Vagina (tissue), 2 donors: ENCODE results near the gene EHHADH. TPM values are rescaled to one million over a fixed set of nuclear protein-coding genes. Genes with fewer than 3 reads are reported as not detected.

ENCODE experiments used
- DNase-seq, 2 donors: peaks; one replicate each; pipeline ENCODE4 v3.0.0-alpha.2; 2017; ENCODE audit errors: extremely low spot score in 2 of 2
- H3K27ac ChIP-seq: fragments of 200-600 bp; sonication (generic); one replicate; pipeline ENCODE4 v1.5.1; 2019
- H3K27me3 ChIP-seq: fragments of 200-600 bp; sonication (generic); one replicate; pipeline ENCODE4 v1.5.1; 2019
- H3K36me3 ChIP-seq, 2 donors: fragments of 200-600 bp; sonication (generic); one replicate each; pipeline ENCODE4 v1.5.1; 2017 to 2019
- H3K4me1 ChIP-seq: fragments of 200-600 bp; sonication (generic); one replicate; pipeline ENCODE4 v1.5.1; 2019
- H3K4me3 ChIP-seq, 2 donors: fragments of 200-600 bp; sonication (generic); 1 replicate in 1 of 2; 2 replicates in 1 of 2; pipeline ENCODE4 v1.5.1; 2016 to 2019
- H3K9me3 ChIP-seq: fragments of 200-600 bp; sonication (generic); one replicate; pipeline ENCODE4 v1.5.1; 2019
- POLR2A ChIP-seq, 2 donors: fragments of 450-650 bp; IDR thresholded peaks; one replicate each; pipeline ENCODE4 v1.6.1; 2017; ENCODE audit warnings: antibody characterized with exemption in 2 of 2, mild to moderate bottlenecking in 2 of 2, moderate library complexity in 2 of 2
- POLR2AphosphoS5 ChIP-seq, 2 donors: sonication (generic); formaldehyde crosslinking; IDR thresholded peaks; one replicate each; pipeline ENCODE4 v1.9.0; 2017; ENCODE audit warnings: antibody characterized with exemption in 2 of 2, mild to moderate bottlenecking in 2 of 2, low read depth in 1 of 2; ENCODE audit not compliant: insufficient read depth in 1 of 2
- intact Hi-C: fragments of 100-400 bp; cut with DNase I; formaldehyde crosslinking; loops from one replicate; pipeline ENCODE4 v1.15.1; 2023
- total RNA-seq: library from RNA; depleted of rRNA; stranded (reverse); fragments of >200 nt; gene quantifications from one replicate; pipeline ENCODE4 v1.2.3, GENCODE V29; 2016
- TF ChIP-seq, protein P1 (sequence below), 3 experiments: fragments of 450-650 bp in 2 of 3; fragments of 200-600 bp in 1 of 3; sonication (generic) in 1 of 3; IDR thresholded peaks; one replicate each; pipeline ENCODE4 v1.5.1; 2017 to 2019; ENCODE audit warnings: antibody characterized with exemption in 3 of 3, mild to moderate bottlenecking in 2 of 3, moderate library complexity in 2 of 3

Gene EHHADH
- total RNA-seq, 1 donor from 2014 or later = 8.1 TPM

DNA sequence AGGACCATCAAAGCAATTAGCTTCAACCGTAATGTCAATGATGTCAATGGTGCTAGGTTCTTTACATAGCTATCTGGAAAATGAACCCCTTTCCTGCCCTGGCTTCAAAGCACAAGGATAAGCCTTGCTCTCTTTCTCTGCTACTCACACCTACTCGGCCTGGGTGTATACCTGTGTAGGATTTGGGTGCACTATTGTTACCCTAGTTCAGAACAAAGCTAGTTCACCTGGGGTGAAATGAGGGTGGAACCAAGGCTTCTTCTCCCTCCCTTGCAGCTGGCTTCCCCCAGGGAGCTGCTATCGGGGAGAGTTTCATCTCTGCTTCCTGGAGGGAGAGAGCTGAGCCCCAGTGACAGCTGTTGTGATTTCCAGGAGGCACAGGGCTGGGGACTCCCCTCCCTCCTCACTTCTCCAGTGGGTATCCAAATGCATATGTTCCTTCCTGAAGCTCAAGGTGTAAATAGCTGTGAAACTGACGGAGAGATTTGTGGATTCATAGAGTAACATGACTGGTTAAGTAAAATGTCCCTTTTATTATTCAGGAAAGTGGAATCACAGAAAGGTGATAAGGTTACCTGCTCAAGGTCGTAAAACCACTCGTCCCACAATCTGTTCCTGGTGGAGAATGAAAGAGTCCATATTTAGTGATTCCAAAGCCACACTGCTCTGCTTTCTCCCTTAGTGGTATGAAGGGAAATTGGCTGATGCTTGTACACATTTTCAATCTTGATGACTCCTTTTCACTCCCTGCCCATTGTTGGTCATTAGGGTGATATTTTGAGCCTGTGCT lies 89.2 kb downstream of the EHHADH start:
- intact Hi-C loops = no loop called here
- no peak for TF ChIP-seq POLR2A (IDR thresholded peaks at IDR 0.05)
- TF ChIP-seq, protein P1, sequence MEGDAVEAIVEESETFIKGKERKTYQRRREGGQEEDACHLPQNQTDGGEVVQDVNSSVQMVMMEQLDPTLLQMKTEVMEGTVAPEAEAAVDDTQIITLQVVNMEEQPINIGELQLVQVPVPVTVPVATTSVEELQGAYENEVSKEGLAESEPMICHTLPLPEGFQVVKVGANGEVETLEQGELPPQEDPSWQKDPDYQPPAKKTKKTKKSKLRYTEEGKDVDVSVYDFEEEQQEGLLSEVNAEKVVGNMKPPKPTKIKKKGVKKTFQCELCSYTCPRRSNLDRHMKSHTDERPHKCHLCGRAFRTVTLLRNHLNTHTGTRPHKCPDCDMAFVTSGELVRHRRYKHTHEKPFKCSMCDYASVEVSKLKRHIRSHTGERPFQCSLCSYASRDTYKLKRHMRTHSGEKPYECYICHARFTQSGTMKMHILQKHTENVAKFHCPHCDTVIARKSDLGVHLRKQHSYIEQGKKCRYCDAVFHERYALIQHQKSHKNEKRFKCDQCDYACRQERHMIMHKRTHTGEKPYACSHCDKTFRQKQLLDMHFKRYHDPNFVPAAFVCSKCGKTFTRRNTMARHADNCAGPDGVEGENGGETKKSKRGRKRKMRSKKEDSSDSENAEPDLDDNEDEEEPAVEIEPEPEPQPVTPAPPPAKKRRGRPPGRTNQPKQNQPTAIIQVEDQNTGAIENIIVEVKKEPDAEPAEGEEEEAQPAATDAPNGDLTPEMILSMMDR (IDR thresholded peaks at IDR 0.05) = no peak
- TF ChIP-seq POLR2AphosphoS5 (IDR thresholded peaks at IDR 0.05; ENCODE audit: insufficient read depth in 1 of 2, low read depth in 1 of 2) = no peak
- DNase-seq = no peak
- Histone ChIP-seq H3K36me3 (no peaks in the 10 kb centered on the region), H3K4me1 (no peaks in the 10 kb centered on the region), H3K9me3 (no peaks in the 10 kb centered on the region), H3K27ac (no peak overlapping the region), H3K4me3 (no peak overlapping the region), H3K27me3 (no peaks in the 10 kb centered on the region)

DNA sequence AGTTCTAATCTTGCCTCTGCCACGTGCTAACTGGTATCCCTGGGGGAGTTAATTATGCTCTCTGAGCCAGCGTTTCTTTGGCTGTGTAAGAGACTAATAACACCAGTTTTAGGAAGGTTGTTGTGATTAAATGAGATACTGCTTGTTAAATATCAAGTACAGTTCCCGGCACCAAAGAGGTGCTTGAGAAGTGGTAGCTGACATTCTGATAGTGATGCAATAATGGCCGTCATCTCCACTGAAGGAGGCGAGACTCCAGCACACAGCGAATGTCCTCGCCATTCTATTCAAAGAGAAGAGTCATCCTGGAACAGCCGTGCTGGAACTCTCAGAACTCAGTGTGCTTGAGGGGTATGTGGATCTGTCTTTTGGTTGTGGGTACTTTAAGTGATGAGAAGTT lies 91.2 kb downstream of the EHHADH start:
- H3K27ac ChIP-seq = no peak overlapping the region
- H3K27me3 ChIP-seq = no peaks in the 10 kb centered on the region
- no peaks in the 10 kb centered on the region for H3K4me1 ChIP-seq
- no peaks in the 10 kb centered on the region for H3K36me3 ChIP-seq
- DNase-seq = no peak
- intact Hi-C loops = no loop called here
- TF ChIP-seq POLR2AphosphoS5 (IDR thresholded peaks at IDR 0.05; ENCODE audit: insufficient read depth in 1 of 2, low read depth in 1 of 2) = no peak
- no peak for TF ChIP-seq POLR2A (IDR thresholded peaks at IDR 0.05)
- TF ChIP-seq, protein P1 (IDR thresholded peaks at IDR 0.05) = no peak
- no peak overlapping the region for H3K4me3 ChIP-seq
- no peaks in the 10 kb centered on the region for H3K9me3 ChIP-seq

DNA sequence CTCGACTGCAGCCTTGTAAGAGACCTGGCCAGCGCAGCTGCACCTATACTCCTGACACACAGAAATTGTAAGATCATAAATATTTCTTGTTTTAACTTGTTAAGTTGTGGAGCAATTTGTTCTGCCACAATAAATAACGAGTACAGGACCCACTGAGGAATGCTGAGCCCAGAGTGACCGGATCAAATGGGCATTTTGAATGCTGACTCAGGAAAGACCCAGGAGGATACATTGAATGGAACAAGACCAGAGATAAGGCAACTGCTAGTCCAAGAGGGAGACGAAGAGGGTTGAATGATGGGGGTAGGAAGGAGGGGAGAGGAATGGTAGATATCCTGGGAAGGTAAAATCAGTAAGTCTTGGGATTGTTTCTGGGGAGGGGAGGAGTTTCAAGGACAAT lies 92.1 kb downstream of the EHHADH start:
- intact Hi-C loops = no loop called here
- DNase-seq = no peak
- Histone ChIP-seq H3K27ac (no peak overlapping the region), H3K27me3 (no peaks in the 10 kb centered on the region), H3K9me3 (no peaks in the 10 kb centered on the region), H3K4me1 (no peaks in the 10 kb centered on the region), H3K36me3 (no peaks in the 10 kb centered on the region), H3K4me3 (no peak overlapping the region)
- TF ChIP-seq, protein P1 (IDR thresholded peaks at IDR 0.05) = no peak
- TF ChIP-seq POLR2AphosphoS5 (IDR thresholded peaks at IDR 0.05; ENCODE audit: insufficient read depth in 1 of 2, low read depth in 1 of 2) (no peak), POLR2A (IDR thresholded peaks at IDR 0.05) (no peak)

DNA sequence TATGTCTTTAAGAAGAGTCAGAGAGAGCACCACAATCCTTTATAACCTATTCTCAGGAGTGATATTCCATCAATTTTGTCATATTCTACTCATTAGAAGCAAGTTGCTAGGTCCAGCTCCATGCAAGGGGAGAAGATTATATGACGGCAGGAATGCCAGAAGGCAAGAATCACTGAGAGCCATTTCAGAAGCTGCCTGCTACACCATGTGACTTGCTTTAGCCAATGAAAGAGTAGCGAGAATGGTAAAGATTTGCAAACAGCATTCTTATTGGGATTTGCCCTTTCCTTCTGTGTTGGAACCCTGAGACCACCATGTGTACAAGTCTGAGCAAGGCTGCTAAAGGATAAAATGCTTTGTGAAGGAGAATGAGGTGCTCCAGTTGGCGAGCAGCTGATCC lies 96.5 kb downstream of the EHHADH start:
- H3K36me3 ChIP-seq = no peaks in the 10 kb centered on the region
- no peak overlapping the region for H3K27ac ChIP-seq
- peaks cover 13% of the 10 kb centered on the region for H3K4me1 ChIP-seq
- TF ChIP-seq POLR2A (IDR thresholded peaks at IDR 0.05) = no peak
- TF ChIP-seq POLR2AphosphoS5 (IDR thresholded peaks at IDR 0.05; ENCODE audit: insufficient read depth in 1 of 2, low read depth in 1 of 2) = no peak
- TF ChIP-seq, protein P1 (IDR thresholded peaks at IDR 0.05) = no peak
- DNase-seq = no peak
- no peaks in the 10 kb centered on the region for H3K9me3 ChIP-seq
- H3K4me3 ChIP-seq = no peak overlapping the region
- intact Hi-C loops = no loop called here
- H3K27me3 ChIP-seq = no peaks in the 10 kb centered on the region

DNA sequence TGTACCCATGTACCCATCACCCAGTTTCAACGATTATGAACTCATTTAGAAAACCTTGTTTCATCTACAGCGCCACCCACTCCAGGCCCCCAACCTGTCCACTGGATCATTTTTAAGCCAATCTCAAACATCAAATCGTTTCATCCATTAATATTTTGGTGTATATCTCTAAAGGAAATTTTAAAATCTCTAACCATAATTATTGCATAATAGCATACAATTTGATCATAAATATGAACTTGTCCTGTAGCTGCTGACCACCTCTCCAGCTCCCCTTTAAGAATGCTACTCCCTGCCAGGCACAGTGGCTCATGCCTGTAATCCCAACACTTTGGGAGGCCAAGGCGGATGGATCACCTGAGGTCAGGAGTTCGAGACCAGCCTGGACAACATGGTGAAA lies 98.2 kb downstream of the EHHADH start:
- intact Hi-C loops = no loop called here
- Histone ChIP-seq H3K27ac (no peak overlapping the region), H3K4me3 (no peak overlapping the region), H3K36me3 (no peaks in the 10 kb centered on the region), H3K27me3 (no peaks in the 10 kb centered on the region), H3K9me3 (no peaks in the 10 kb centered on the region), H3K4me1 (peaks cover 18% of the 10 kb centered on the region)
- TF ChIP-seq POLR2A (IDR thresholded peaks at IDR 0.05) (no peak), POLR2AphosphoS5 (IDR thresholded peaks at IDR 0.05; ENCODE audit: insufficient read depth in 1 of 2, low read depth in 1 of 2) (no peak)
- TF ChIP-seq, protein P1 (IDR thresholded peaks at IDR 0.05) = no peak
- DNase-seq = no peak
